GM19452 (cell line): ENCODE measurements around the gene RET.
"Not testable (repeated sequence)": the region's sequence is repeated elsewhere in the genome, so short reads cannot be mapped to it uniquely, and the experiment has no call there.

Experiments used
- ATAC-seq: cut with Tn5 transposase; IDR thresholded peaks from one replicate; pipeline ENCODE4 v1.9.1; 2021; ENCODE audit not compliant: unreplicated experiment

The RET gene

DNA sequence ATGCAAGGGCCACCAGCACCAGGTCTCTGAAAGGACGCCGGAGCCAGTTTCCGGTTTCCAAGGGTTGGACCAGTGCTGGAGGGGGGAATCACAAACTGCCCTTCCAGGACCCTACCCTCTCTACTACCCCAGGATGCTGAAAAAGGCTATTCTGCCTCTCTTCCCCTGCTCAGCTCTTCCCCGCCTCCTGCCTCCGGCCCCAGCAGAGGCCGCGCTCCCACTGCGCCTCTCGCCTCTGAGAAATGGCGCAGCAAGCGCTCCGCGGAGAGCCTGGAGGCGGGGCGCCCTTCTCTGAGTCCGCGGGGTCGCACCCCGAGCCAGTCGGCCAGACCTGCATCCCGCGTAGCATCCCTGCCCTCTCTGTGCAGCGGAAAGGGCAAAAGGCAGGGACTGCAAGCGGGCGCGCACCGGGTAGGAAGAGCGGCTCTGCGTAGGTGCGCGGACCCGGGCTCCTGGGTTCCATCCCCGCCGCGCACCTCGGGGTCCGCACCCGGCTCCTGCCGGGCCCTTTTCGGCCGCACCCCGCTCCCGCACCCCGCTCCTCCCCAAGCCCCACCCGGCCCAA, 476 bp upstream of the RET start:
- ATAC-seq, result no peak

DNA sequence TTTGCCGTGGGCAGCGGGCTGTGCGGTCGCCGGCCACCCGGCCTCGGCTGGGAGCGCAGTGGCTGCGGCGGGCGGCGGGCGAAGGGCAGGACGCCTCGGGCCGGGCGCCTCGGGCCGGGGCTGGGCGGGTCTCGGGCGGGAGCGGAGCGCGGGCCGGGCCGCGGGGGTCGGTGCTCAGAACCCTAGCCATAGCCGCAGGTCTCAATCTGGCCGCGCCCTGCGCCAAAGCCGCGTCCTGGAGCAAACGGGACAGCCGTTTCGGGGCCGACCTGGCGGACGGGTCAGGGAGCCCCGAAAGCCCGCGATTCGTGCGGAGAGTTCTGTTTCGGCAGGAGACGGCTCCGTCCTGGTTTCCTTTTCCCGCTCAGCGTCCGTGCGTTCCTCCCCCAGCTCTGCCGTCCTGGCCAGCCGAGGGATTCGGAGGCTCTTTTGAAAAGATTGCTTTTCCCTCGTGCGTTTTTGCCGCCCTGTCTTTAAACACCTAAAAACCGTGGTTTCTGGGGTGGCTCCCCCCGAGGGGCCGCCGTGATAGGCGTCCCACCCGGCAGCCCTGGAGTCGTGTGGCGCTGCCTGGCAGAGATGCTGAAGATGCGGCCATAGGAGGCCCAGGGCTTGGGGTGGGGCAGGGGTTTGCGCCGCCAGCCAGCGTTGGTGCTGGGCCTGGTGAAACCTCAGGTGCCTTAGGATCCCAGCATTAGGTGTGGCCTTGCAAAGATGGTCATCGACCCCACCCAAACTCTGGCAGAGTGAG, 727 bp downstream of the RET start:
- no peak for ATAC-seq

DNA sequence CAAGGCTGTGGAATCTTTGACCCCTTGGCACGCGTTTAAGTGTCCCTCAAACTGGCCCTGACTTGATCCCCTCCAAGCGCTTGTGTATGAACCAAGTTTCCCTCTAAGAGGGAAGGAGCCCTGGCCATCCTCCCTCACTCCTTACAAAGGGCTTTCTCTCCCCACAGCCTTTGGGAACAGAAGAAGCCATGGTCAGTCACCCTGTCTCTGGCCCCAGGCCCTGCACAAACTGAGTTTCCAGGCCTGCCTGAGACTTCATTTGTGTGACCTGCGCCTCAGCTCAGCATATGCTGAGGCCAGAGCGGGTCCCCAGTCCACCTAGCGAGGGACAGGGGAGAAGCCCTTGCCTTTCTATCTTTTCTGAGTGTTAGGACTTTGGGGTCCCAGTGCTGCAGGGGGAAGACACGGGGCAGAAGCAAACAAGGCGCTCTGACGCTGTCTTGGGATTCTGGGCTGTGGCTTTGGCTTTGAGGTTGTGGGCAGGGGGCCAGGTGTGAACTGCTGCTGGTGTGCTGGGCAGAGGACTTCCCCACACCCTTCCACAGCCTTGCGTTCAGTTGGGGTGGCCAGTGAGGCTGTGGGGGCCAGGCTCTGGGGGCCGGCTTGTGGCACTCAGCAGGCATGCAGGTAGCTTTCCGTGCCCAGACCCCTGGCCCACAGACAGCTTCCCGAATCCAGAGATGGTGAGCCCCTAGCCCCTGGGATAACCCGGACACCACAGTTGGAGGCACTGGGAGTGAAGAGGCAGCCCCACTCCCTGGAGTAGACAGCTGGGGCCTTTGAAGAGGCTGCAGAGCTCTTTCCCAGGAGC, 1.5 kb downstream of the RET start:
- ATAC-seq, result no peak

DNA sequence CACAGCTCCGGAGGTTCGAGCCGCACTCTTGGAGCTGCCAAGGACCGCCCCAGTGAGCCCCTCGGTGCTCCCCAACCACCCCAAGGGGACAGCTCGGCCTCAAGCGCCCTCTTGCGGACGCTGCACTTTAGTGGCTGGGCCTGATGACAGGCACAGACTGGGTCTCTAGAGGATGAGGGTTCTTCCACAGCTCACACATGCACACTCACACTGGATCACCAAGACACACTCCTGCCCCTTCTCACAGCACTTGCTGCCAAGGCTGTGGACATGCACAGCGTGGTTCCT, 2.1 kb downstream of the RET start:
- ATAC-seq, result no peak

DNA sequence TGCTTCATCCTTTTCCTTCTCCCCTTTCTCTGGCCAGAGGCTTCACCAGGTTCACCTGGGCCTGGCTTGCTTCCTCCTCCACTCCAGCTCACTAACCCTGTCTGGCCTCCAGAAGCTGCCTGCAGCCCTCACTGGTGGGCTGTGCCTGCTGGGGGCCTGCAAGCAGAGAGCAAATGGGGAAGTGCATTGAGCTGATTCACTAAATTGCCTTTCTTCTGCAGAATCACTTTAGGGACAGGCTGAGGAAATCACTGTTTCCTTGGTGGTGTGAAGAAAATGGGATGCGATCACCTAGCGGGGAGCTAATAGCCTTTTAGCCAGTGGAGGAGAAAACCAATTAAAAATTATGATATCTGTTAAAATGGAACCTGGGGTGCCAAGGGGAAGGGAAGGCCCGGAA, 3.0 kb downstream of the RET start:
- ATAC-seq, result no peak

DNA sequence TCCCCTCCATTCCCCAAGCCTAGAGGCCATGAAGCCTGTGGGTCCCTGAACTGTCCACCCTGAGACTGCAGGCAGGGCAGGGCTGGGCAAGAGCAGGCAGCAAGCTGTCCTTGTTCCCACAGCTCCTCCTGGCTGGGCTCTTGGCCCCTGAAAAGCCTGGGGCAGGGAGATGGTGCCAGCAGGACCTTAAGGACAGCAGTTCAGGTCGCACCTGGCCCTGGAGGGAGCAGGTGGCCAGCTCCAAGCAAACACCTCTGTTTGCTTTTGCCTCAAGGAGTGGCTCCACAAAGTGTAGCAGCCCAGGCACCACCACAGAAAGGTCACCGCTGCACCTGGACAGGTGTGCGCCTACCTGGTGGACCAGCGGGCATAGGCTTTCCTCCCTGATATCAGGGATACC, 5.2 kb downstream of the RET start:
- ATAC-seq, result no peak

DNA sequence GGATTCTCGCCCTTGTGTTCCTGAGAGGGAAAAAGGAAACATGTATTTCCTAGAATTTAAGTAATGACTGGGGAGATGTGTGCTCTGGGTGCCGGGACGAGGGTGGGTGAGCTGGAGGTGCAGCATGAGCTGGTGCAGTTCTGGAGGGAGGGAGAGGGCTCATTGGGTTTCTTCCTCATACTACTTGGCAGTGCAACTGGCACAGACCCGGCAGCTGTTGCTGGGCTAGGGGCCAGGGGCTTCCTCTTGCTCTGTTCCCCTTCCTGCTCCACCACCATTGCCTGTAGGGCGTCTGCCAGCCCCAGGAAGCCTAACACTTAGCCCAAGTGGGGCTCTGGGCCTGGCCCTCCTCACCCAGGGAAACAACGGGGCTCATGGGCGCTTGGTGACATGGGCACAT, 5.9 kb downstream of the RET start:
- ATAC-seq, result no peak

DNA sequence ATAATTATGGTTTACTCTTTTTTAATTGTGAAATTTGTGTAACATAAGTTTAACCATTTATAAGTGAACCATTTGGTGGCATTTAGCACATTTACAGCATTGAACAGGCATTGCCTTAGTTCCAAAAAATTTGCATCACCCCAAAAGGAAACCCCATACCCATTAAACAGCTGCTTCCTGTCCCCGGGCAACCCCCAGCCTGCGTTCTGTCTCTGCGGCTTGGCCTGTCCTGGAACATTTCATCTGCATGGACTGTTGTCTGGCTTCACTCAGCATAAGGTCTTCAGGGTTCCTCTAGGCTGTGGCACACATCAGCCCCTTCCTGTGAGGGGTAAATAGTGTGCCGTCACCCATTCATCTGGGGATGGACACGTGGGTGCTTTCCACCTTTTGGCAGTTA, 6.9 kb downstream of the RET start:
- ATAC-seq, result no peak

DNA sequence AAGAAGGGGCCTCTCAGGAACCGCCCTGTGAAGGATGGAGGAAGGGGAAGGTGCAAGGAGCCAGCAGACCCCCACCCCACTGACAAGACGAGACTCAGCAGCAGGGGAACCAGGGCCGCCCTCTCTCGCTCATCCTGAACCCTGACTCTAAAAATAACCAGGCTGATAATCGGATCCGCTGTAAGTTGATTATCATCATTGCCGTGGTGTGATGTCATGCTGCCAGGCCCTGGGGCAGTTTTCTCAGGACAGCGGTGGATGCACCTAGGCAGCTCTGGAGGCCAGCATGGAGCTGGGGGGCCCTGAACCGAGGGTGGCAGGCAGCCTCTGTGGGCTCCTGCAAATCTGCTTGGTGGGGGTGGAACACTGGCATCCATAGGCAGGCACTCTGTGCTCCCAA, 7.9 kb downstream of the RET start:
- no peak for ATAC-seq

DNA sequence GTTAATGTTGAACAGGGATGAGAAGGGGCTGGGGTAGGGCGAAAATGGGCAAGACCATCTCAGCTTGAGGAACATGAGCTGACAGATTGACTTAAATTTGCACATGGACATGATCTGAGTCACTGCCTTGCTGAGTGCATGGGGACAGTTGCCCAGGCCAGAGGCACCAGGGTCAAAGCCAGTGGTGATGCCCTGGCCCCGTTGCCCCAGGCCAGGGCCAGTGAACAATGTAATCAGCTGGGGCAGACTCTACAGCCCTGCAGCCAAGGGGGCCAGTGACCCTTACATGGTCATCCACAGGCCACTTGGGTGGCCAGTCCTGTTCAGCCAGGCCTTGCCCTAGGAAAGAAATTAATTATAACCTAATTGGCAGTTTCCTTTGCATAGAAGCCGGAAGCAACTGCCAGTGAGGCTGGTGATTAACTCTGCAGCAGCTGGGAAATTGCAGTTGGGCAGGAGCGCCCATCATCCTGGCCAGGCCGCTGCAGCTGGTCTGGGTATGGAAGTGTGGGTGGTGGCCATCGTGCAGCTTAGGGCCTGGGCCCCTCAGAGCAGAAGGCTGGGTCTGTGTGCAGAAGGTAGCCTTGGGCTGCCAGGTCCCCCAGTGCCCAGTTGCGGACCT, 9.6 kb downstream of the RET start:
- no peak for ATAC-seq

DNA sequence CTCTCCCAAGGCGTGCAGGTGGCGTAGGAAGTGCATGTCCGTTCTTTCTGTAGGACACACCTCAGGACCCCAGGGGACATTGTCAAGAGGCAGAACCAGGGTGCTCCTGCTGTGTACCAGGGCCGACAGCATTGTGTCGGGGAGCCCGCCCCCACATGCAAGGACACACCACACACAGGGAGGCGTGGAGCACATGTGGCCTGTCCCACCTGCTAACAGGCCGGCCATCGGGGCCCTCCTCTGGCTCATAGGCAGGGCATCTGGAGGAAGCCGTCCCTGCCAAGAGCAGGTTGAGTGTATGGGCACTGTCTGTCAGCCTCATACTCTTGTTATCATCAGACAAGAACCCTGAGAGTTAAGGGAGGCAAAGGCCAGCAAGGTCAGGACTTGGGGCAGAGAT, 12.7 kb downstream of the RET start:
- no peak for ATAC-seq

DNA sequence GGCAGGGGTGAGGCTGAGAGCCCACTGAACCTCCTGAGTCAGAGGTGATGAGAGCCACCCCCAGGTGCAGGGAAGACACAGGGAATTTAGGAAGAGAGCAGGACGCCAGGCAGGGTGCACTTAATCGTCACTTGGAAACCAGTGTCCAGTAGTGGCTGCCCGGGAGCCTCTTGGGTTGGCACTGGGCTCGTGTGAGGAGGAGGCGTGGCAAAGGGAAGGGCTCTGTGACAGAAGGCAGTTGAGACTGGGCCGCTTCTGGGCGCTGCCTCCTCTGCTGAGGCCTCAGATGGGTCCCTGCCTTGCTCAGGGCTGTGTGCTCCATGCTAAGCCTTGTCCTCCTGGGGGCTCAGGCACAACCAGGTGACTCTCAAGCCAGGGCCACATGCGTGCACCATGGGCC, 13.3 kb downstream of the RET start:
- ATAC-seq, result no peak

DNA sequence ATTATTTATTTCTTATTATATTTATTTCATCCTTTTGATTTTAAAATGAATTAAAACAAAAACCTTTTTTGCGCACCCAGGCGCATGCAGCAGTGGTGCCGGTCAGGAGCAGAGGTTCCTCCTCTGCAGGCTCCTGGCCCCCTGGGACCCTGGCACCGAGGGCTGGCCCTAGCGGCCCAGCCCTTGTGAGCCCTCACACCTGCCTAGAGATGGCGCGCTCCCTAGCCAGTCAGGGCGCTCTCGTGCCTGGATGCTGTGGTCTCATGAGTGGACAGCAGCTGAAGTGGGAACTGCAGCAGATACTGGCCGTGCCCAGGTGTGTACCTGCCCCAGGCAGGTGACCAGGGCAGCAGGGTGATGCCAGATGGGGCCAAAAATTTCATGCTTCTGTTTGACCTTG, 13.8 kb downstream of the RET start:
- no peak for ATAC-seq

DNA sequence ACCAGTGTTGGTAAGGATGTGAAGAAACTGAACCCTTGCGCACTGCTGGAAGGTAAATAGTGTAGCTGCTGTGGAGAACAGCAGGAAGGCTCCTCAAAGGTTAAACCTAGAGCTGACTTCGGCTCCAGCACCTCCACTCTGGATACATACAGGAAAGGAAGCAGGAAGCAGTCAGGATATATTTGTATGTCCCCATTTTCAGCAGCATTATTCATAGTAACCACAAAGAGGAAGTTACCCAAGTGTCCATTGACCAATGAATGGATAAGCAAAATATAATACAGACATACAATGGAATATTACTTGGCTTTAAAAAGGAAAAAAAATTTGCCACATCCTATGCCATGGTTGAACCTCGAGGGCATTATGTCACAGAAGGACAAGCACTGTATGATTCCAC, 15.0 kb downstream of the RET start:
- no peak for ATAC-seq

DNA sequence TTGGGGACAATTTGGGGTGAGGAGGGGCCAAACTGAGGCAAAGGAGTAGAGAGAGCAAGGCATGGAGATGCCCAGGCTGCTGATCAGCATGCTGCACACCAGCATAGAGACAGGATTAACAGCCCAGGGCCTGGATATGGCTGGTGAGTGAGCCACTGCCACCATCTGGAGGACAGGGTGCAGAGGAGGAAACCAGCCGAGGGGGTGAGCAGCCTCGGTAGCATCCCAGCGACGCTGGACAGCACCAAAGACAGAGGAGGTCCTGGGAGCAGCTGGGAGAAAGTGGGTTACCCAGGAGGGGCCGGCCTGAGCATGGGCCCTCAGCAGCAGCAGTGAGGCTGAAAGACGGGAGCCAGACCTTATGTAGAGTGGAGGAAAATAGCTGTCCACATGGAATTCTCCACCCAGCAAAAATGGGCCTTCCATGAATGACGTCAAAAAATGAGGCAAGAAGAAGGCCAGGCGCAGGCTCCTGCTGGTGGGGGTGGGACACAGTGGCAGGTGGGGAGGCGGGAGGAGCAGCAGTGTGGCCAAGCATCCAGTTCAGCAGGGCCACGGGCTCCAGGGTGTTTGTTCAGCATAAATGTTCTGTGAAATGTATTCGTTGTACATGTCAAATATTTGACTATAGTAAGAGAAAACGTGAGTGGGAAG, 16.7 kb downstream of the RET start:
- ATAC-seq, result no peak

DNA sequence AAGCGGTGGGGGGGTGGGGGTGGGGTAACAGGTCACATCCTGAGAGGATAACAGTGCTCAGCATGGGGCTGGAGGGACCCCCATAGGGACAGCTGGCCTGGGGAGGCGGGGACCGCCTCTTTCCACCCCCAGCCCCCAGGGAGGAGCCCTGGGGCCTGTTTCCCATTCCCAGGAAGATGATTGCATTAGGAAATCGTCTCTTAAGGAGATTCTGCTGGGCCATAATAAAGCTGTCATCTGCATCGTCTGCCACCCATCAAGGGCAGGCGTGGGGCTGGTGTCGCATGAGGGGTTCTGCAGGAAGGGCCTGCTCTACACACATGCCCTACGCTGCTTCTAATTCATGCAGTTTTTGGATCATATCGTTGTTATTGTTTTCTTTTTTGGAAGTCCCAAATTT, 17.2 kb downstream of the RET start:
- ATAC-seq, result no peak

DNA sequence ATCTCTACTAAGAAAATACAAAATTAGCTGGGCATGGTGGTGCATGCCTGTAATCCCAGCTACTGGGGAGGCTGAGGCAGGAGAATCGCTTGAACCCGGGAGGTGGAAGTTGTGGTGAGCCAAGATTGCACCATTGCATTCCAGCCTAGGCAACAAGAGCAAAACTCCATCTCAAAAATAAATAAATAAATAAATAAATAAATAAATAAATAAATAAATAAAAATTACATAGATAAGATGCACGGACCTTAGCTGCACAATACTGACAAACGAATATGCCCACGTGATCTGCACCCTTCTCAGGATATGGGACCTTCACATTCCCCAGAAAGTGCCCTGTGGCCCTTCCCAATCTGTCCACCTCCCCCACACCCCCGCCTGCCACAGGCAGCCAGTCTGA, 22.5 kb downstream of the RET start:
- ATAC-seq, result not testable (repeated sequence)

DNA sequence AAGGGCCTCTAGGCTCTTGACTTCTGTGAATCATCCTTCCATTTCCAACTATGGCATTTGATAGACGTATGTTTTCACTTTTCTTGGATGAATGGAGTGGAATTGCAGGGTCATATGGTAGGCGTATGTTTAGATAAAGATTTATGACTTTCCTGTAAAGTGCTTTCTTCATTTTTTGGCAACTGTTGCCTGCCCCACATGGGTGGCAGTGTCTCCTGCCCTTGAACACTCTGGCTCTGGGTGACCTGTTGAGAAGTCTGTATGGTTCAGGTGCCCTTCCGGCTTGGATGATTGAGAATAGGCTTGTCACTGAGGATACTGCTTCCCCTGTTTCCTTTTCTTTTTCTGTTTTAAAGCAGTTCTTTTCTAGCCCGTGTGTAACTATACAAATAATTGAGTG, 23.1 kb downstream of the RET start:
- ATAC-seq, result no peak

DNA sequence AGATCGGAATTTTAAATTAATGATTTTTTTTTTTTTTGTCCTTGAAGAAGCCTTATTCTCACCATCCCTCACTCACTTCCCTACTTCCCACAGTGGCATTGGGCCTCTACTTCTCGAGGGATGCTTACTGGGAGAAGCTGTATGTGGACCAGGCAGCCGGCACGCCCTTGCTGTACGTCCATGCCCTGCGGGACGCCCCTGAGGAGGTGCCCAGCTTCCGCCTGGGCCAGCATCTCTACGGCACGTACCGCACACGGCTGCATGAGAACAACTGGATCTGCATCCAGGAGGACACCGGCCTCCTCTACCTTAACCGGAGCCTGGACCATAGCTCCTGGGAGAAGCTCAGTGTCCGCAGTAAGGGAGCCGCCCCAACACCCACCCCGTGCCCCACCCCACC, 23.5 kb downstream of the RET start:
- no peak for ATAC-seq

DNA sequence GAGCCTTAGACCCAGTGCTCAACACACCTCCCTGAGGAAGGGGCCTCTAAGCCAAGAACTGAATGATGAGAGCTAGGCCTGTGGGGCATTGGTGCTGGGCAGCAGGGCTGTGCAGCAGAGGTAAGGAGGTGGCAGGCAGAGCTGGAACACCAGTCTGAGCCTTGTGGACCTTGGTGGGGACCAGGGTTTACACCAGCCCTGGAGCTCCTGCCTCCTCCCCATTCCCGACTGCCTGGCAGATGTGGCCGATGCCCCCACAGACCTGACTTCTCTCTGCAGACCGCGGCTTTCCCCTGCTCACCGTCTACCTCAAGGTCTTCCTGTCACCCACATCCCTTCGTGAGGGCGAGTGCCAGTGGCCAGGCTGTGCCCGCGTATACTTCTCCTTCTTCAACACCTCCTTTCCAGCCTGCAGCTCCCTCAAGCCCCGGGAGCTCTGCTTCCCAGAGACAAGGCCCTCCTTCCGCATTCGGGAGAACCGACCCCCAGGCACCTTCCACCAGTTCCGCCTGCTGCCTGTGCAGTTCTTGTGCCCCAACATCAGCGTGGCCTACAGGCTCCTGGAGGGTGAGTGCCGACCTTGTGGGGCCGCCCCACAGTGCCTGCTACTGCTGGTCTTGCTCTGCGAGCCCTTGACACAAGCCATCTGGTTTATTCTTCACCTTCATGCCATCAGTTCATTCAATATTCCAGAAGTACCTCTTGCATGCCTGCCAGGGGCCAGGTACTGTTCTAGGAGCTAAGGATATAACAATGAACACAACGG, 25.4 kb downstream of the RET start:
- ATAC-seq, result no peak
